ENCODE data around the gene CAPN1. TPM values are rescaled to one million over a fixed set of nuclear protein-coding genes. Genes with fewer than 3 reads are reported as not detected.

CAPN1 gene
- total and polyA plus RNA-seq, 8 donors = 79.5 to 325 (median 134) TPM

DNA sequence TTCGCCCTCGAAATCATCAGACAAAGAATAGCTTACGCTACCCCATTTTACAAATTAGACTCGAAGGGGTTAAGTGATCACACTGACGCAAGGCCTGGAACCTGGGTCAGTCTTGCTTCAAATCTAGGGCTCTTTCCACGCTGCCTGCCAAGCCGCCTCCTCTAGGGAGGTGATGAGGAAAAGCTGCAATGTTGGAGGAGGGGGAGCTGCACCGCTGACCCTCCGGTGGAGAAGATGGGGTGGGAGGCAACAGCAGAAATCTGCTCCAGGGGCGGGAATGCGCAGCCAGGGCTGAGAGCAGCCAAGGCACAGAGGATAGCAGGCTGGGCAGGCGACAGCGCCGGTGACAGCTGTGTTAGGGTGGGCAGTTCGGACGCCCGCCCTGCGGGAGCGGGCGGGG is 48.0 kb upstream of the CAPN1 start:
- intact Hi-C loops (cut with DNase I; ENCODE audit: low total_unique reads) = no loop called here
- Histone ChIP-seq H3K27ac (peak overlapping the region; percentile 94 to 99 (median 98)), H3K27me3 (no peaks in the 10 kb centered on the region), H3K4me3 (peak overlapping the region; percentile 80 to 99 (median 92)), H3K36me3 (peaks cover 43 to 44% (median 43%) of the 10 kb centered on the region in 4 donors), H3K9me3 (no peaks in the 10 kb centered on the region), H3K4me1 (peaks cover 25 to 50% (median 44%) of the 10 kb centered on the region in 4 donors)
- TF ChIP-seq EP300 (IDR thresholded peaks at IDR 0.05) (no peak), POLR2A (IDR thresholded peaks at IDR 0.05) (no peak), CTCF (IDR thresholded peaks at IDR 0.05) (no peak), POLR2AphosphoS5 (IDR thresholded peaks at IDR 0.05) (no peak)
- DNase-seq = peak; percentile 46 to 77
- WGBS, 5 donors = 0 to 1% (median 0%) methylated on average over 18 to 20 of the region's 20 CpGs

DNA sequence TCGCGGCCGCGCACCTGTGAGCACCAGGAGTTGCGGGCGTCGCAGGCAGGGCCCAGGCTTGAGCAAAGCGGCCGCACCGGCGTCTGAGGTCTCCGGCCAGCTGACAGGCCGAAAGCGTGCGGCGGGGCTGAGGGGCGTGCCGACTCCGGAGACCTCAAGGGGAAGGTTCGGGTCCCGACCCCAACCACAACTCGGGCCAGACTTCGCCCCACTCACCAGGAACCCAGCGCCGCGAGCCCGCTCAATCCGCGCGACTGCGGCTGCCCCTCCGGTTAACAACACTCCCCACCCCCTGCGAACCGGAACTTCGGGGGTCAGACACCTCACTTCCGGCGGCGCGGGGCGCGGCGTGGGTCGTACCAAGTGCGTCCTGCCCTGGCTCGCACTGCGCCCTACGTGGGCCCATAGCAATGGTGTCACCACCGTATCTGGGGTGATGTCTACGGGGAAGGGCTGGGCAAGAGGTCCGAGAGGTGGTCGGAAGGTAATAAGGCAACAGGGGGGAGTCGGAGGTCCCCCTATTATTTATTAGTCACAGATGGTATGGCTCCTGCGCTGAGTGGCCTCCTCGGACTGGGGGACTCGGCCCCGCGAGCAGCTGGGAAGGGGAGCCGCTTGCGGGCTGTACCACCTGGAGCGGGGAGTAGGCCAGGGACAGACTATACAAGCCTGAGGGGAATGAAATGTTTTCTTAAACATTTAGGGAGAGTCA is 47.3 kb upstream of the CAPN1 start, which contains the start of gene SYVN1:
Gene SYVN1, minus strand, starts transcription at position 280 of the 712 bp plus-strand sequence. CDS start 918 bp downstream, outside the sequence.
- WGBS, 5 donors = 0 to 1% (median 0%) methylated on average over 15 to 60 of the region's 60 CpGs
- intact Hi-C loops (cut with DNase I; ENCODE audit: low total_unique reads) = no loop called here
- Histone ChIP-seq H3K27ac (peak within 1 kb of the TSS; percentile 94 to 99 (median 98)), H3K4me3 (peak within 1 kb of the TSS; percentile 80 to 99 (median 92)), H3K4me1 (peaks cover 25 to 50% (median 44%) of the 10 kb centered on the region in 4 donors), H3K9me3 (no peaks in the 10 kb centered on the region), H3K27me3 (no peaks in the 10 kb centered on the region), H3K36me3 (peaks cover 36 to 37% (median 37%) of the 10 kb centered on the region in 4 donors)
- TF ChIP-seq POLR2AphosphoS5 (IDR thresholded peaks at IDR 0.05) = peak; percentile 94 to 99 (median 99)
- peak in 2 of 4 donors; percentile 90 to 92 for TF ChIP-seq POLR2A (IDR thresholded peaks at IDR 0.05)
- no peak for TF ChIP-seq CTCF (IDR thresholded peaks at IDR 0.05)
- TF ChIP-seq EP300 (IDR thresholded peaks at IDR 0.05) = no peak
- DNase-seq = peak; percentile 94 to 97

- peak overlapping the region; percentile 80 to 99 (median 92) for H3K4me3 ChIP-seq
- no peaks in the 10 kb centered on the region for H3K27me3 ChIP-seq
- WGBS, 5 donors = 0 to 2% (median 1%) methylated on average over 24 of the region's 24 CpGs
- intact Hi-C loops (cut with DNase I; ENCODE audit: low total_unique reads) = no loop called here
- peak overlapping the region; percentile 94 to 99 (median 98) for H3K27ac ChIP-seq
- peaks cover 25 to 48% (median 43%) of the 10 kb centered on the region in 4 donors for H3K4me1 ChIP-seq
- DNase-seq = peak; percentile 98
- peaks cover 29 to 30% (median 30%) of the 10 kb centered on the region in 4 donors for H3K36me3 ChIP-seq
- peak; percentile 23 to 91 (median 91) for TF ChIP-seq POLR2AphosphoS5 (IDR thresholded peaks at IDR 0.05)
- no peak for TF ChIP-seq EP300 (IDR thresholded peaks at IDR 0.05)
- TF ChIP-seq CTCF (IDR thresholded peaks at IDR 0.05) = no peak
- peak in 1 of 4 donors; percentile 20 for TF ChIP-seq POLR2A (IDR thresholded peaks at IDR 0.05)
- H3K9me3 ChIP-seq = no peaks in the 10 kb centered on the region
These were observed 46.6 kb upstream of the CAPN1 start for GRCh38 chr11:65134952-65135632.

DNA sequence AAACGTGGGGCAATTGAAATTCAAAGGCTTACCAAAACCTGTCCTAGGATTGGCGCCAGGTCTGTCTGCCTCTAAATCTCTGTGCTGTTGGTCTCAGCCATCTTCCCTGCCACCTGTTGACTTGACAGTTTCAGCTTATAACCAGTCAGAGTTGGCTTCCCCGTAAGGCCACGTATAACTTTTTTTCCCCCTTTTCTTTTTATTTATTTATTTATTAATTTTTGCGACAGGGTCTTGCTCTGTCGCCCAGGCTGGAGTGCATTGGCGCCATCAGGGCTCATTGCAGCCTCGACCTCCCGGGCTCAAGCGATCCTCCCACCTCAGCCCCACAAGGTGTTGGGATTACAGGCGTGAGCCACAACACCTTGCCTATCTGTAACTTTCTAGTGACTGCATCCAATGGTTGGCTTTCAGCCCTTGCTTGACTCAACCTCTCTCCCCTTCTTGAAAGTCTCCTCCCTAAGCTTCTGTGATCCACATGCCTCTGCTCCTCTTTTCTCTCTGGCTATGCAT is 46.0 kb upstream of the CAPN1 start:
- Histone ChIP-seq H3K27me3 (no peaks in the 10 kb centered on the region), H3K4me1 (peaks cover 25 to 45% (median 40%) of the 10 kb centered on the region in 4 donors), H3K27ac (peak overlapping the region; percentile 94 to 99 (median 98)), H3K4me3 (peak overlapping the region; percentile 80 to 99 (median 92)), H3K36me3 (peaks cover 23 to 24% (median 24%) of the 10 kb centered on the region in 4 donors), H3K9me3 (no peaks in the 10 kb centered on the region)
- TF ChIP-seq POLR2AphosphoS5 (IDR thresholded peaks at IDR 0.05) = no peak
- no peak for TF ChIP-seq POLR2A (IDR thresholded peaks at IDR 0.05)
- TF ChIP-seq EP300 (IDR thresholded peaks at IDR 0.05) = no peak
- no peak for TF ChIP-seq CTCF (IDR thresholded peaks at IDR 0.05)
- WGBS, 5 donors = 39 to 48% (median 43%) methylated on average over 11 of the region's 11 CpGs
- DNase-seq = no peak
- intact Hi-C loops (cut with DNase I; ENCODE audit: low total_unique reads) = no loop called here
